GM12864 (cell line): ENCODE measurements around the gene SUPT3H.

ENCODE experiments used
- DNase-seq: peaks from one replicate; pipeline ENCODE4 v3.0.0-alpha.2; 2011; ENCODE audit warnings: low read depth
- H3K4me3 ChIP-seq: 2 replicates; pipeline ENCODE4 v1.5.1; 2011; ENCODE audit warnings: mild to moderate bottlenecking, low read depth, low read length, control low read depth
- CTCF ChIP-seq: IDR thresholded peaks from 2 replicates; pipeline ENCODE4 v1.5.1; 2011; ENCODE audit warnings: low read depth, mild to moderate bottlenecking, moderate library complexity, low read length, control low read depth, inconsistent platforms; ENCODE audit errors: missing control alignments

Gene SUPT3H

GRCh38 chr6:45375449-45375848, 2.3 kb downstream of the SUPT3H start:
- no peak overlapping the region for H3K4me3 ChIP-seq
- TF ChIP-seq CTCF: no peak
- no peak for DNase-seq

- no peak for DNase-seq
- TF ChIP-seq CTCF: no peak
- H3K4me3 ChIP-seq: no peak overlapping the region
Measured at GRCh38 chr6:45371924-45372573, 5.7 kb downstream of the SUPT3H start.

GRCh38 chr6:45369870-45370269, 7.9 kb downstream of the SUPT3H start:
- DNase-seq: no peak

GRCh38 chr6:45367999-45368398, 9.7 kb downstream of the SUPT3H start:
- TF ChIP-seq CTCF: no peak

More at GRCh38 chr6:45369870-45370269, 7.9 kb downstream of the SUPT3H start:
- no peak for TF ChIP-seq CTCF
- H3K4me3 ChIP-seq: no peak overlapping the region

GRCh38 chr6:45366534-45366933, 11.2 kb downstream of the SUPT3H start:
- no peak for TF ChIP-seq CTCF
- H3K4me3 ChIP-seq: no peak overlapping the region
- no peak for DNase-seq

More at GRCh38 chr6:45367999-45368398, 9.7 kb downstream of the SUPT3H start:
- H3K4me3 ChIP-seq: no peak overlapping the region
- no peak for DNase-seq

- TF ChIP-seq CTCF: no peak
- no peak for DNase-seq
- no peak overlapping the region for H3K4me3 ChIP-seq
Measured at GRCh38 chr6:45365036-45365435, 12.7 kb downstream of the SUPT3H start.

GRCh38 chr6:45364466-45364865, 13.3 kb downstream of the SUPT3H start:
- H3K4me3 ChIP-seq: no peak overlapping the region
- TF ChIP-seq CTCF: no peak
- no peak for DNase-seq
